ENCODE data around the gene SBNO2. TPM values are rescaled to one million over a fixed set of nuclear protein-coding genes. Genes with fewer than 3 reads are reported as not detected.

Gene SBNO2
- total and polyA plus RNA-seq, 10 donors, result 16.2 to 230 (median 112) TPM

DNA sequence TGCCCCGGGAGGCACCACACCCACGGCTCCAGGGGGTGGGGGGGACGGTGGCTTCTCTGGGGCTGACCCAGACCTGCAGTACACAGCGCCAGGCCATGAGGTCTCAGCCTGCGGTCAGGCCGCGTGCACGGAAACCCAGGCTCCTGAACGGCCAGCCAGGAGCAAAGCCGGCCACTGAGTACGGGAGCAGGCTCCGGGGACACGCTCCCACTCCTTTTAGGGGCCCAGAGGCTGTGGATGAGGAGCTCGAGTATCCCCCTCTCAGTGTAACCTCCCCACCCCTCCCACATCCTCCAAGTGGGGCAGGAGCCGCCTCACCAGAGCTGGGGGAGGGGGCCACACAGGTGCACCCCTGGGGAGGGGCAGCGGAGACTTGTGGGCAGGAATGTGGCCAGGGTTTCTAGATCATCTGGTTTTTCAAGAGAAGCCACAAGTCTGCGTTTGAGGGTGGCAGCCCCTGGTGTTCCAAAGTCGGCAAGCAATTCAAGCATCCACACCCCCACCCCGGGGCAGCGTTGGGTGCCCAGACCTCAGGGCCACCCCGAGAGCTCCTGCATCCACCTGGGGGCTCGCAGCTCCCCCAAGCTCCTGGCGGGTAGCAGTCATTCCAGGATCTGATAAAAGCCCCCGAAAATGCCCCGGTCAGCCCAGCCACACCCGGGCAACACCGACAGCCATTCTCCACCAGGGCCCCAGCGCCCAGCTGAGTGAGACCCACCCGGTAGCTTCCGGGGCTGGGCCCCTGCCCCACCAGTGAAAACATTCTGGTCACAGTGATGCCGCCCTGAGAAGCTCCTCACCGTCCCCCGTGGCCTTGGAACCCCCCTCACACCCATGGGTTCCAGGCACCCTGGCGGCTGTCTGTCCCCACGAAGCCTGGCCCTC lies 6.1 kb downstream of the SBNO2 start:
- TF ChIP-seq, protein P1, sequence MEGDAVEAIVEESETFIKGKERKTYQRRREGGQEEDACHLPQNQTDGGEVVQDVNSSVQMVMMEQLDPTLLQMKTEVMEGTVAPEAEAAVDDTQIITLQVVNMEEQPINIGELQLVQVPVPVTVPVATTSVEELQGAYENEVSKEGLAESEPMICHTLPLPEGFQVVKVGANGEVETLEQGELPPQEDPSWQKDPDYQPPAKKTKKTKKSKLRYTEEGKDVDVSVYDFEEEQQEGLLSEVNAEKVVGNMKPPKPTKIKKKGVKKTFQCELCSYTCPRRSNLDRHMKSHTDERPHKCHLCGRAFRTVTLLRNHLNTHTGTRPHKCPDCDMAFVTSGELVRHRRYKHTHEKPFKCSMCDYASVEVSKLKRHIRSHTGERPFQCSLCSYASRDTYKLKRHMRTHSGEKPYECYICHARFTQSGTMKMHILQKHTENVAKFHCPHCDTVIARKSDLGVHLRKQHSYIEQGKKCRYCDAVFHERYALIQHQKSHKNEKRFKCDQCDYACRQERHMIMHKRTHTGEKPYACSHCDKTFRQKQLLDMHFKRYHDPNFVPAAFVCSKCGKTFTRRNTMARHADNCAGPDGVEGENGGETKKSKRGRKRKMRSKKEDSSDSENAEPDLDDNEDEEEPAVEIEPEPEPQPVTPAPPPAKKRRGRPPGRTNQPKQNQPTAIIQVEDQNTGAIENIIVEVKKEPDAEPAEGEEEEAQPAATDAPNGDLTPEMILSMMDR (IDR thresholded peaks at IDR 0.05 in 8 of 11, conservative IDR thresholded peaks at IDR 0.05 in 3 of 11), result no peak
- TF ChIP-seq POLR2A (IDR thresholded peaks at IDR 0.05) (no peak), POLR2AphosphoS5 (IDR thresholded peaks at IDR 0.05) (peak in 2 of 3 donors; percentile 4 to 65)
- H3K27me3 ChIP-seq (replicated peaks in 1 of 7), result no peaks in the 10 kb centered on the region
- peak overlapping the region in 7 of 8 donors; percentile 19 to 92 (median 24) for H3K4me3 ChIP-seq
- peak overlapping the region; percentile 74 to 99 (median 86) for H3K27ac ChIP-seq
- peaks cover 0 to 58% (median 12%) of the 10 kb centered on the region in 6 donors for H3K36me3 ChIP-seq
- peaks cover 41 to 91% (median 85%) of the 10 kb centered on the region in 6 donors for H3K4me1 ChIP-seq
- H3K9me3 ChIP-seq, result no peaks in the 10 kb centered on the region
- intact Hi-C loops (cut with DNase I; ENCODE audit: low total_unique reads), result no loop called here
- peak; percentile 77 for DNase-seq
- 66 to 87% (median 75%) methylated on average over 14 to 35 of the region's 35 CpGs for WGBS, 5 donors

DNA sequence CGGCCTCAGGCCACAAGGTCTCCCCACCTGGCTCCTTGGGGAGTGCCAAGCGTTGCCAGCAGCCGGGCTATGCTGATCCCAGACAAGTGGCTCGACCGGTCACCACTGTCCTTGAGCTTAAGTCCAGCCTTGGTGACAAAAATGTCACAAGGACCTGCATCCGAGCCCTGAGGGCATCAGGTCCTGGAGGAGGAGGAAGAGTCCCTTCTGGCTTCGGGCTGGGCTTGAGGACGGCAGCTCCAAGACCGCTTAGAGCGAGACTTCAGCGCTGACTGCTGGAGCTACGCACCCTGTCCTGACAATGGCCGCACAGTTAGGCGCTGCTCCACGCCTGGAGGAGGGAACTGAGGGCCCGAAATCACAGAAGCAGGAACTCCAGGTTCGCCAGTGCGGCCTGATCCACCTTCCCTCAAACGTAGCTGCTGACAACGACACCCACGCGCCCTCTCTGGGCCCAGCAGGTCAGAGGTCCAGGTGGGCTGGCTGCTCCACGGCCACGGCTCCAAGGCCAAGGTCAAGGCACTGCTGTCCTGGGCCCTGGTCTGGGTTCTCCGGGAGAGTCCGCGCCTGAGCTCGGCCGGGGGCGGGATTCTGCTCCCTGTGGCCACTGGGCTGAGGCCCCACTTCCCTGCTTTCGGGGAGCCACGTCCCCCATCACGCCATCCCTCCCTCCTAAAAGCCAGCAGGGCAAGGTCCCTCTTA lies 7.0 kb downstream of the SBNO2 start:
- peaks cover 39 to 91% (median 85%) of the 10 kb centered on the region in 6 donors for H3K4me1 ChIP-seq
- H3K4me3 ChIP-seq, result peak overlapping the region in 1 of 8 donors; percentile 92
- no peaks in the 10 kb centered on the region for H3K9me3 ChIP-seq
- no peak for TF ChIP-seq POLR2A (IDR thresholded peaks at IDR 0.05)
- TF ChIP-seq POLR2AphosphoS5 (IDR thresholded peaks at IDR 0.05), result peak in 2 of 3 donors; percentile 23 to 25
- TF ChIP-seq, protein P1 (IDR thresholded peaks at IDR 0.05 in 8 of 11, conservative IDR thresholded peaks at IDR 0.05 in 3 of 11), result no peak
- peak overlapping the region in 6 of 8 donors; percentile 22 to 99 (median 86) for H3K27ac ChIP-seq
- intact Hi-C loops (cut with DNase I; ENCODE audit: low total_unique reads), result no loop called here
- no peaks in the 10 kb centered on the region for H3K27me3 ChIP-seq (replicated peaks in 1 of 7)
- WGBS, 5 donors, result 74 to 85% (median 83%) methylated on average over 18 to 33 of the region's 33 CpGs
- peaks cover 0 to 53% (median 12%) of the 10 kb centered on the region in 6 donors for H3K36me3 ChIP-seq
- DNase-seq, result no peak

DNA sequence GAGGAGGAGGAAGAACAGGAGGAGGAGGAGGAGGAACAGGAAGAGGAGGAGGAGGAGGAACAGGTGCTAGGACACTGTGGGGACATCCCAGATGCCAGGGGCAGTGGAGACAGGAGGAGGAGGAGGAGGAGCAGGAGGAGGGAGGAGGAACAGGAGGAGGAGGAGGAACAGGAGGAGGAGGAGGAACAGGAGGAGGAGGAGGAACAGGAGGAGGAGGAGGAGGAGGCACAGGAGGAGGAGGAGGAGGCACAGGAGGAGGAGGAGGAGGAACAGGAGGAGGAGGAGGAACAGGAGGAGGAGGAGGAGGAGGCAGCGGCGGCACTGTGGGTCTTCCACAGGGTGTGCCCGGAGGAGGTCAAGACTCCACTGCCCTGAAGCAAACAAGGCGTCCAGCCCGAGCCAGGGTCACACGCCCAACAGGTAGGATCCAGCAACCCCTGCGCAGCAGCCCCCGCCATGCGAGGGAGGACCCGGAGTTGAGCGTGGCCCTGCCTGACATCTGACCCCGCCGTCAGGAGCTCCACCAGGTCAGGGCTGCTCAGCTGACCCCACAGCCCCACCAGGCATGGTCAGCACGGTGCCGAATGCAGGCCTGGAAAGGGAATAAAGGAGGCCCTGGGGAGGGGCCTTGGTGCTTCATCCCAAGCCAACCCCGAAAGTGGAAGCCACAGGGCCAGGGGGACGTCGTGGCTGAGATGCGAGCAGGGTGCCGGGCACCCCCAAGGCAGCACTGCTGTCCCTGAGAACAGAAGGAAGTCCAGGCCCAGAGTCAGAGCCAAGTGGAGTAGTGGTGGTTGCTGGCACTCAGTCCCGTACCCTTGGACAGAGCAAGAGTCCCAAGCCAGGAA lies 9.2 kb downstream of the SBNO2 start:
- Histone ChIP-seq H3K9me3 (no peaks in the 10 kb centered on the region), H3K4me1 (peaks cover 26 to 87% (median 75%) of the 10 kb centered on the region in 6 donors), H3K27me3 (replicated peaks in 1 of 7) (no peaks in the 10 kb centered on the region), H3K27ac (peak overlapping the region in 6 of 8 donors; percentile 41 to 86 (median 66)), H3K36me3 (peaks cover 0 to 48% (median 15%) of the 10 kb centered on the region in 6 donors), H3K4me3 (peak overlapping the region in 2 of 8 donors; percentile 2 to 48)
- intact Hi-C loops (cut with DNase I; ENCODE audit: low total_unique reads), result no loop called here
- 63 to 81% (median 72%) methylated on average over 15 to 21 of the region's 21 CpGs for WGBS, 5 donors
- peak; percentile 82 for DNase-seq
- TF ChIP-seq POLR2A (IDR thresholded peaks at IDR 0.05) (no peak), POLR2AphosphoS5 (IDR thresholded peaks at IDR 0.05) (peak; percentile 14 to 77 (median 39))
- TF ChIP-seq, protein P1 (IDR thresholded peaks at IDR 0.05 in 8 of 11, conservative IDR thresholded peaks at IDR 0.05 in 3 of 11), result no peak

All from spleen (tissue), 11 donors.